HepG2 (cell line): ENCODE results near the gene SPRED2. TPM values are rescaled to one million over a fixed set of nuclear protein-coding genes. Genes with fewer than 3 reads are reported as not detected.

Source experiments
- HES4 ChIP-seq: sonication (generic); formaldehyde crosslinking; IDR thresholded peaks from 2 replicates; pipeline ENCODE4 v1.9.0; 2021; ENCODE audit warnings: mild to moderate bottlenecking, missing genetic modification reagents, borderline replicate concordance
- HNRNPK ChIP-seq: fragments of 200-400 bp; formaldehyde crosslinking; IDR thresholded peaks from 2 replicates; pipeline ENCODE4 v1.6.1; 2018; ENCODE audit warnings: low read length, low read depth, moderate library complexity, mild to moderate bottlenecking; ENCODE audit not compliant: poor library complexity, severe bottlenecking
- KDM5B ChIP-seq: sonication (generic); formaldehyde crosslinking; IDR thresholded peaks from 2 replicates; pipeline ENCODE4 v1.4.0; 2020; ENCODE audit warnings: missing genetic modification reagents, mild to moderate bottlenecking, borderline replicate concordance
- RXRA ChIP-seq: sonication (generic); formaldehyde crosslinking; IDR thresholded peaks from 2 replicates; pipeline ENCODE4 v1.5.1; 2020; ENCODE audit warnings: missing genetic modification reagents
- ZFP90 ChIP-seq: sonication (generic); formaldehyde crosslinking; IDR thresholded peaks from 2 replicates; pipeline ENCODE4 v1.8.0; 2022; ENCODE audit warnings: missing genetic modification reagents, mild to moderate bottlenecking, inconsistent platforms, borderline replicate concordance
- ZNF124 ChIP-seq: sonication (generic); formaldehyde crosslinking; IDR thresholded peaks from 2 replicates; pipeline ENCODE4 v1.4.0; 2020; ENCODE audit warnings: missing genetic modification reagents
- ZNF256 ChIP-seq: sonication (generic); formaldehyde crosslinking; conservative IDR thresholded peaks from 2 replicates; pipeline ENCODE4 v1.4.0; 2020; ENCODE audit warnings: missing genetic modification reagents
- ZNF652 ChIP-seq: IDR thresholded peaks from 2 replicates; pipeline ENCODE4 v1.6.1; 2016; ENCODE audit warnings: low read depth, borderline replicate concordance
- ZSCAN31 ChIP-seq: sonication (generic); formaldehyde crosslinking; IDR thresholded peaks from 2 replicates; pipeline ENCODE4 v1.5.0; 2020; ENCODE audit warnings: low read depth, mild to moderate bottlenecking, missing genetic modification reagents
- polyA plus RNA-seq, 8 experiments: library from polyadenylated mRNA; depleted of rRNA in 3 of 8; stranded (reverse) in 7 of 8; unstranded in 1 of 8; fragments of >200 nt; fragmentation: Illumina TruSeq in 4 of 8; extraction: Trizol in 4 of 8; gene quantifications; 2 replicates each; pipeline versions ENCODE4 v1.2.1 to v1.2.3, GENCODE V29; 2011 to 2016; ENCODE audit warnings: low read depth in 4 of 8, missing spikeins in 1 of 8, mixed read lengths in 1 of 8; ENCODE audit not compliant: insufficient read depth in 1 of 8
- total RNA-seq, 5 experiments: library from RNA; depleted of rRNA; stranded (reverse); fragments of >200 nt; fragmentation: Illumina TruSeq; extraction: Trizol; gene quantifications; 2 replicates each; pipeline ENCODE4 v1.2.3, GENCODE V29; 2016; ENCODE audit warnings: low read depth in 1 of 5
- TF ChIP-seq, protein P1 (sequence below), 2 experiments: IDR thresholded peaks; 2 replicates each; pipeline ENCODE4 v1.6.1; 2011 to 2012; ENCODE audit warnings: low read length in 2 of 2, borderline replicate concordance in 1 of 2, low read depth in 1 of 2, mild to moderate bottlenecking in 1 of 2, moderate library complexity in 1 of 2
- TF ChIP-seq, protein P2 (sequence below): sonication (generic); formaldehyde crosslinking; conservative IDR thresholded peaks from 2 replicates; pipeline ENCODE4 v1.8.0; 2022; ENCODE audit warnings: mild to moderate bottlenecking, moderate library complexity, missing genetic modification reagents

SPRED2 gene
- total and polyA plus RNA-seq, 2 of the 13 experiments (the other 11 are each of a cell fraction or from before 2014, with no cell fraction given), result 13.0 to 37.0 TPM

DNA sequence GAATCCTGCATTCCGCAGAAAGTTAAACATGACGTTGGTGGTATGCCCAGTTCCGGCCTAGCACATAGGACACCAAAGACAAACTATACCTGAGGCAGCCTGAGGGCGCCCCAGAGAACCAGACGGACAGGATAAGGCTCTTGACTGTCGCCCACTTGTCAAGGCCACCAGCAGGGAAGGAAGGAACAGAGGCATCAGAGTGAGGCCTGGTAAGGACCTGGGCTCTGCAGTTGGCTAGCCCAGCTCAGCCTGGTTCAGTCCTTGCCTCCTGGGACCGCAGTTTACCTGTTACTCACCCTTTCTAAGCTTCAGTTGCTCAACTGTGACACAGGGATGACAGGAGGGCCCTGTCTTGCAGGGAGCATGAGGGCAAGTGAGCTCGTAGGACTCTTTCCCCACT, 122.7 kb downstream of the SPRED2 start (continued):
- TF ChIP-seq HNRNPK, result no peak
- TF ChIP-seq ZSCAN31, result no peak
- TF ChIP-seq ZNF124 (CRISPR knock-in tag), result no peak
- no peak for TF ChIP-seq ZFP90 (CRISPR knock-in tag)
- peak; percentile 38; the same call in 1 of the 2 replicates for TF ChIP-seq KDM5B (CRISPR knock-in tag)
- no peak for TF ChIP-seq HES4 (CRISPR knock-in tag)
- no peak for TF ChIP-seq ZNF652 (CRISPR knock-in tag)
- TF ChIP-seq, protein P1, sequence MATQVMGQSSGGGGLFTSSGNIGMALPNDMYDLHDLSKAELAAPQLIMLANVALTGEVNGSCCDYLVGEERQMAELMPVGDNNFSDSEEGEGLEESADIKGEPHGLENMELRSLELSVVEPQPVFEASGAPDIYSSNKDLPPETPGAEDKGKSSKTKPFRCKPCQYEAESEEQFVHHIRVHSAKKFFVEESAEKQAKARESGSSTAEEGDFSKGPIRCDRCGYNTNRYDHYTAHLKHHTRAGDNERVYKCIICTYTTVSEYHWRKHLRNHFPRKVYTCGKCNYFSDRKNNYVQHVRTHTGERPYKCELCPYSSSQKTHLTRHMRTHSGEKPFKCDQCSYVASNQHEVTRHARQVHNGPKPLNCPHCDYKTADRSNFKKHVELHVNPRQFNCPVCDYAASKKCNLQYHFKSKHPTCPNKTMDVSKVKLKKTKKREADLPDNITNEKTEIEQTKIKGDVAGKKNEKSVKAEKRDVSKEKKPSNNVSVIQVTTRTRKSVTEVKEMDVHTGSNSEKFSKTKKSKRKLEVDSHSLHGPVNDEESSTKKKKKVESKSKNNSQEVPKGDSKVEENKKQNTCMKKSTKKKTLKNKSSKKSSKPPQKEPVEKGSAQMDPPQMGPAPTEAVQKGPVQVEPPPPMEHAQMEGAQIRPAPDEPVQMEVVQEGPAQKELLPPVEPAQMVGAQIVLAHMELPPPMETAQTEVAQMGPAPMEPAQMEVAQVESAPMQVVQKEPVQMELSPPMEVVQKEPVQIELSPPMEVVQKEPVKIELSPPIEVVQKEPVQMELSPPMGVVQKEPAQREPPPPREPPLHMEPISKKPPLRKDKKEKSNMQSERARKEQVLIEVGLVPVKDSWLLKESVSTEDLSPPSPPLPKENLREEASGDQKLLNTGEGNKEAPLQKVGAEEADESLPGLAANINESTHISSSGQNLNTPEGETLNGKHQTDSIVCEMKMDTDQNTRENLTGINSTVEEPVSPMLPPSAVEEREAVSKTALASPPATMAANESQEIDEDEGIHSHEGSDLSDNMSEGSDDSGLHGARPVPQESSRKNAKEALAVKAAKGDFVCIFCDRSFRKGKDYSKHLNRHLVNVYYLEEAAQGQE (IDR thresholded peaks at IDR 0.05; ENCODE audit: borderline replicate concordance in 1 of 2, low read depth in 1 of 2, low read length in 2 of 2), result no peak
- TF ChIP-seq, protein P2, sequence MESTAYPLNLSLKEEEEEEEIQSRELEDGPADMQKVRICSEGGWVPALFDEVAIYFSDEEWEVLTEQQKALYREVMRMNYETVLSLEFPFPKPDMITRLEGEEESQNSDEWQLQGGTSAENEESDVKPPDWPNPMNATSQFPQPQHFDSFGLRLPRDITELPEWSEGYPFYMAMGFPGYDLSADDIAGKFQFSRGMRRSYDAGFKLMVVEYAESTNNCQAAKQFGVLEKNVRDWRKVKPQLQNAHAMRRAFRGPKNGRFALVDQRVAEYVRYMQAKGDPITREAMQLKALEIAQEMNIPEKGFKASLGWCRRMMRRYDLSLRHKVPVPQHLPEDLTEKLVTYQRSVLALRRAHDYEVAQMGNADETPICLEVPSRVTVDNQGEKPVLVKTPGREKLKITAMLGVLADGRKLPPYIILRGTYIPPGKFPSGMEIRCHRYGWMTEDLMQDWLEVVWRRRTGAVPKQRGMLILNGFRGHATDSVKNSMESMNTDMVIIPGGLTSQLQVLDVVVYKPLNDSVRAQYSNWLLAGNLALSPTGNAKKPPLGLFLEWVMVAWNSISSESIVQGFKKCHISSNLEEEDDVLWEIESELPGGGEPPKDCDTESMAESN, result 0 out of 2 replicates have a peak, but pooled peaks have one; percentile 22
- no peak for TF ChIP-seq RXRA (CRISPR knock-in tag)
- no peak for TF ChIP-seq ZNF256
